Skin epidermis (tissue), 12 donors: ENCODE data around the gene SPC24.
A peak's percentile ranks its signal among the peaks of the same experiment; 100 is the strongest.
"Not testable (repeated sequence)": the region's sequence is repeated elsewhere in the genome, so short reads cannot be mapped to it uniquely, and the experiment has no call there.

ENCODE experiments used
- H3K27ac ChIP-seq, 21 experiments: fragments of 200-600 bp; sonication (generic) in 11 of 21; one replicate each; pipeline ENCODE4 v1.5.0; 2020; ENCODE audit warnings: mild to moderate bottlenecking in 3 of 21, inconsistent platforms in 2 of 21, moderate library complexity in 2 of 21
- H3K4me3 ChIP-seq, 7 experiments: fragments of 200-600 bp; sonication (generic) in 2 of 7; one replicate each; pipeline ENCODE4 v1.5.0; 2020; ENCODE audit warnings: inconsistent platforms in 2 of 7, mild to moderate bottlenecking in 2 of 7, moderate library complexity in 1 of 7

Gene SPC24

GRCh38 chr19:11169896-11170678, 14.5 kb upstream of the SPC24 start:
- no peak overlapping the region for H3K4me3 ChIP-seq
- H3K27ac ChIP-seq: no peak overlapping the region

GRCh38 chr19:11168568-11168967, 13.0 kb upstream of the SPC24 start:
- Histone ChIP-seq H3K4me3 (no peak overlapping the region), H3K27ac (peak overlapping the region in 6 of 21 experiments; percentile 9 to 69 (median 42))

- Histone ChIP-seq H3K27ac (peak overlapping the region in 19 of 21 experiments; percentile 2 to 84 (median 50)), H3K4me3 (no peak overlapping the region)
Measured at GRCh38 chr19:11166281-11167142, 10.9 kb upstream of the SPC24 start.

- Histone ChIP-seq H3K4me3 (no peak overlapping the region), H3K27ac (peak overlapping the region in 20 of 21 experiments; percentile 6 to 84 (median 74))
Measured at GRCh38 chr19:11165486-11166030, 10.0 kb upstream of the SPC24 start.

GRCh38 chr19:11164879-11165406, 9.4 kb upstream of the SPC24 start:
- H3K4me3 ChIP-seq: no peak overlapping the region

GRCh38 chr19:11164296-11164695, 8.7 kb upstream of the SPC24 start:
- no peak overlapping the region for H3K4me3 ChIP-seq
- peak overlapping the region in 12 of 21 experiments; percentile 37 to 84 (median 80) for H3K27ac ChIP-seq

More at GRCh38 chr19:11164879-11165406, 9.4 kb upstream of the SPC24 start:
- peak overlapping the region in 20 of 21 experiments; percentile 6 to 84 (median 74) for H3K27ac ChIP-seq

- H3K27ac ChIP-seq: peak overlapping the region in 1 of 21 experiments; percentile 28
- not testable (repeated sequence) for H3K4me3 ChIP-seq
Measured at GRCh38 chr19:11160440-11160768, 4.8 kb upstream of the SPC24 start.

GRCh38 chr19:11159598-11160439, 4.2 kb upstream of the SPC24 start:
- H3K4me3 ChIP-seq: no peak overlapping the region

GRCh38 chr19:11154683-11155047, 917 bp downstream of the SPC24 start:
- peak overlapping the region in 4 of 7 experiments; percentile 51 to 70 (median 54) for H3K4me3 ChIP-seq
- H3K27ac ChIP-seq: peak overlapping the region in 1 of 21 experiments; percentile 43

More at GRCh38 chr19:11159598-11160439, 4.2 kb upstream of the SPC24 start:
- peak overlapping the region in 2 of 21 experiments; percentile 28 to 31 for H3K27ac ChIP-seq

GRCh38 chr19:11152318-11153062, 3.1 kb downstream of the SPC24 start:
- no peak overlapping the region for H3K4me3 ChIP-seq

GRCh38 chr19:11151181-11151580, 4.4 kb downstream of the SPC24 start:
- Histone ChIP-seq H3K27ac (peak overlapping the region in 12 of 21 experiments; percentile 7 to 71 (median 46)), H3K4me3 (no peak overlapping the region)

More at GRCh38 chr19:11152318-11153062, 3.1 kb downstream of the SPC24 start:
- peak overlapping the region in 17 of 21 experiments; percentile 21 to 71 (median 47) for H3K27ac ChIP-seq

GRCh38 chr19:11148001-11148400, 7.6 kb downstream of the SPC24 start:
- H3K4me3 ChIP-seq: no peak overlapping the region
- H3K27ac ChIP-seq: peak overlapping the region in 1 of 21 experiments; percentile 8

- no peak overlapping the region for H3K4me3 ChIP-seq
- H3K27ac ChIP-seq: no peak overlapping the region
Measured at GRCh38 chr19:11145536-11145924, 10.1 kb downstream of the SPC24 start.

- peak overlapping the region in 1 of 7 experiments; percentile 14 for H3K4me3 ChIP-seq
- peak overlapping the region; percentile 42 to 97 (median 84) for H3K27ac ChIP-seq
Measured at GRCh38 chr19:11142528-11143171, 12.9 kb downstream of the SPC24 start.

GRCh38 chr19:11141937-11142527, 13.6 kb downstream of the SPC24 start:
- no peak overlapping the region for H3K4me3 ChIP-seq
- H3K27ac ChIP-seq: peak overlapping the region in 16 of 21 experiments; percentile 33 to 97 (median 85)

- H3K4me3 ChIP-seq: no peak overlapping the region
- no peak overlapping the region for H3K27ac ChIP-seq
Measured at GRCh38 chr19:11140896-11141295, 14.7 kb downstream of the SPC24 start.

GRCh38 chr19:11140023-11140538, 15.5 kb downstream of the SPC24 start:
- not testable (repeated sequence) for H3K4me3 ChIP-seq
- H3K27ac ChIP-seq: peak overlapping the region in 12 of 21 experiments; percentile 8 to 86 (median 76)
